GM18502 (cell line): ENCODE results near the gene GRM2.
"Not testable (repeated sequence)": the region's sequence is repeated elsewhere in the genome, so short reads cannot be mapped to it uniquely, and the experiment has no call there.

ENCODE experiments used
- ATAC-seq: cut with Tn5 transposase; IDR thresholded peaks from one replicate; pipeline ENCODE4 v1.9.1; 2021; ENCODE audit warnings: mild to moderate bottlenecking; ENCODE audit not compliant: unreplicated experiment, poor library complexity

GRM2 gene

DNA sequence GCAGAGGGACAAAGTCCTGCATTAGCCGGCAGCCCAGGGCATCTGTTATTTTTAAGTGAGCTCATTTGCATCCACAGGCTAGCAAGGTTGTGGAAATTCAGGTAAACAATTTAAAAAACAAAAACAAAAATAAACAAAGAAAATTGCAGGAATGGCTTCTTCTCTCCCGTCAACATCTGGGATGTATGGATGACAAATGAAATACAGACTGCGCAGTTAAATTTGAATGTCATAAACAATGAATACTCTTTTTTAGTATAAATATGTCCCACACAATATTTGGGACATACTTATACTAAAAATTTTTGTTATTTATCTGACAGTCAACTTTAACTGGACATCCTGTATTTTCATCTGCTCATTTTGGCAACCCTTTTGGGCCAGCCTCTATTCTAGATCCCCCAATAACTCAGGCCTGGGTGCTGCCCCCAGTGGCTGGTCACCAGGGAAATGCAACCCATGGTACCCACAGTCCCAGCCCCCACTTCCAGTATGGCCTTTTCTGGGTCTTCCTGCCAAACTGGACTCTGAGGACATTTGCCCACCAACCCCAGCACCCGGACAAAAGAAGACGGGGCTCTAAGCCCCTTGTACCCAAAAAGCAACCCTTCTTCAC lies 12.7 kb downstream of the GRM2 start:
- no peak for ATAC-seq

DNA sequence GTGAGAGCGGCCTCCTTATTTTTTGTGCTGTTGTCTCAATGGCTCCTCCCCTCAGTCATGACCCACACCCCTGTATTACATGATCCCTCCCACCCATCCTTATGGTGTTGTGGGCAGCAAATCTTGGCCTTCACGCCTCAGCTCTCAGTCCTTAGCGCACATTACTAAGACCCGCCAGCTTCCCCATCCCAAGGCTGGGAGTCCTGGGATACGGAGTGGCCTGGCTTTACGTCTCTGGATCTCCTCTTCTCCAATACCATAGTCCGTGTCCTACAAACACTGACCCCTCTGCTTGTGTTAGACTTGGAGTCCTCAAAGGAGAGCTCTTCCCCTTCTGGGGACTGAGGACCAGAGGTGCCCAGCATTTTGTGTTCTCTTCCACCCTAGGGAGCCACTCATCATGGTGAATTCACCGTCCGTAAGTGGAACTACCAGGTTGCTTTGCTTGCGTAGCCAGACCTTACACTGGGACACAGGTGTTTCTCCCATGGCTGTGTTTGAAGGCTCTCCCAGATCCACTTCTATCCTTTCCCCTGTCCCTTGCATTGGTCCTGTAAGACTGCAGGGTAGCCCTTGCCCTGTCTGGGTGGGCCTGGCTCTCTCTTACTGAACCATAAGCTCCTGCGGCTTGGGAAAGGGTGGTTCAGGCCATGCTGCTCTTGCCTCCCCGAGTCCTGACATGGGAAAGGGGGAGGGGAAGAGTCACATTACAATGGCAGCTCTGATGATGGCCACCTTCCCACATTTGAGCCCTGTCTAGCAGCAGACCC lies 13.6 kb downstream of the GRM2 start:
- no peak for ATAC-seq

- no peak for ATAC-seq
Measured at GRCh38 chr3:51721062-51721745, 14.3 kb downstream of the GRM2 start.

DNA sequence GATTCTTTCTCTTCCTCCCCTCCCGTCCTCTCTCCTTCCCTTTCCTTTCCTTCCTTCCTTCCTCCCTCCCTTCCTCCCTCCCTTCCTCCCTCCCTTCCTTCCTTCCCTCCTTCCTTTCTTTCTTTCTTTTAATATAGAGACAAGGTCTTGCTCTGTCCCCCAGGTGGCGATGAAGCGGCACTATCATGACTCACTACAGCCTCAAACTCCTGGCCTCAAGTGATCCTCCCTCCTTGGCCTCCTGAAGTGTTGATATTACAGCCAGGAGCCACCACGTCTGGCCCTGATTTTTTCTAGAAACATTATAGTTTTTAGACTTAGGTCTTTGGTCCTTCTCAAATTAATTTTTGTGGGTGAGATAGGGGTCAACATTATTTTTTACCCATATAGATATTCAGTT lies 15.5 kb downstream of the GRM2 start:
- ATAC-seq: no peak

DNA sequence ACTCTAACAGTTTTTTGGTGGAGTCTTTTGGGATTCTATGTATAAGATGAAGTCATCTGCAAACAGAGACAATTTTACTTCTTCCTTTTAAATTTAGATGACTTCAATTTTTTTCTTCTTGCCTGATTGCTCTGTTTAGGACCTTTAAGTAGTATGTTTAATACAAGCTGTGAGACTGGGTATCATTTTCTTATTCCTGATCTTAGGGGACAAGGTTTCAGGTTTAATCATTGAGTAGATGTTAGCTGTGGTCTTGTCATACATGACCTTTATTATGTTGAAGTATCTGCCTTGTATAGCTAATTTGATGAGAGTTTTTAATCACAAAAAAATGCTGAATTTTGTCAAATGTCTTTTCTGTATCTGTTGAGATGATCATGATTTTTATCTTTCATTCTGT lies 20.6 kb downstream of the GRM2 start:
- ATAC-seq: no peak

DNA sequence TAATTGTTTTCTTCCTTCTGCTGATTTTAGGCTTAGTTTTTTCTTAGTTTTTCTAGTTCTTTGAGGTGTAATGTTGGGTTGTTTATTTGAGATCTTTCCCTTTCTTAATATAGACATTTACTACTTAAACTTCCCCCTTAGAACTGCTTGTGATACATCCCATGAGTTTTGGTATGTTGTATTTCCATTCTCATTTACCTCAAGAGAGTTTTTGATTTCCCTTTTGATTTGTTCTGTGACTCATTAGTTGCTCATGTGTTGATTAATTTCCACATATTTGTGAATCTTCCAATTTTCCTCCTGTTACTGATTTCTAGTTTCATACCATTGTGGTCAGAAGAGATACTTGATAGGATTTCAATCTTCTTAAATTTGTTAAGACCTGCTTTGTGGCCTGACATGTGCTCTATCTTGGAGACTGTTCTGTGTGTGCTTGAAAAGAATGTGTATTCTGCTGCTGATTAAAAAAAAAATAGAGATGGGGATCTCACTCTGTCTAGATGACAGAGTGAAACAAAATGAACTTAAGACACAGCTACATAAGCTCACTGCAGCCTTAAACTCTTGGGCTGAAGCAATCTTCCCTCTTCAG lies 22.3 kb downstream of the GRM2 start:
- ATAC-seq: no peak

DNA sequence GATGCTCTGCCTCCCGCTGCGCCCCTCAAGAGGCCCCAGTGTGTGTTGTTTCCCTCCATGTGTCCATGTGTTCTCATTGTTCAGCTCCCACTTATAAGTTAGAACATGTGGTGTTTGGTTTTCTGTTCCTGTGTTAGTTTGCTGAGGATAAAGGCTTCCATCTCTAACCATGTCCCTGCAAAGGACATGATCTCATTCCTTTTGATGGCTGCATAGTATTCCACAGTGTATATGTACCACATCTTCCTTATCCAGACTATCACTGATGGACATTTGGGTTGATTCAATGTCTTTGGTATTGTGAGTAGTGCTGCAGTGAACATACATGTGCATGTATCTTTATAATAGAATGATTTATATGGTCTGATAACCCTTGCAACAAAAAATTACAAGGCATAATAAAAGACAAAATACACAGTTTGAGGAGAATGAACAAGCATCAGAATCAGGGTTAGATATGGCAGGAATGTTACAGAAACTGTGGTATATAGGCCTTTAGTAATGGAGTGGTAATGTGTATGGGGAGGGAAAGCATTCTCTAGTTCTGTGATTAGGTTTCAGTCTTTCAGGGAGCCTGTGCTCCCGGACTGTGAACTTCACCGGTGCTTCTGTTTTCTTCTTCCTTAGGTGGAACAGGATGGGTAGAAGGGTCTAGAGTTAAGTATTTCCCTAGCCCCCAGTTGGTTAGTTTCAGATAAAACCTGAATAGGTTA lies 27.1 kb downstream of the GRM2 start:
- no peak for ATAC-seq

- no peak for ATAC-seq
Measured at GRCh38 chr3:51734572-51734907, 27.7 kb downstream of the GRM2 start.

- no peak for ATAC-seq
Measured at GRCh38 chr3:51735039-51735438, 28.2 kb downstream of the GRM2 start.

- no peak for ATAC-seq
Measured at GRCh38 chr3:51735950-51736349, 29.1 kb downstream of the GRM2 start.

- no peak for ATAC-seq
Measured at GRCh38 chr3:51739110-51739509, 32.2 kb downstream of the GRM2 start.

DNA sequence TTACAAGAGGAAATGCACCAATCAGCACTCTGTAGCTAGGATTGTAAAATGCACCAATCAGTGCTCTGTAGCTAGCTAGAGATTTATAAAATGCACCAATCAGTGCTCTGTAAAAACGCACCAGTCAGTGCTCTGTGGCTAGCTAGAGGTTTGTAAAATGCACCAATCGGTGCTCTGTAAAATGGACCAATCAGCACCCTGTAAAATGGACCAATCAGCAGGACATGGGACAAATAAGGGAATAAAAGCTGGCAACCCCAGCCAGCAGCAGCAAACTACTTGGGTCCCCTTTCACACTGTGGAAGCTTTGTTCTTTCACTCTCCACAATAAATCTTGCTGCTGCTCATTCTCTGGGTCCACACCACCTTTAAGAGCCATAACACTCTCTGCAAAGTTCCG lies 35.5 kb downstream of the GRM2 start:
- ATAC-seq: not testable (repeated sequence)

DNA sequence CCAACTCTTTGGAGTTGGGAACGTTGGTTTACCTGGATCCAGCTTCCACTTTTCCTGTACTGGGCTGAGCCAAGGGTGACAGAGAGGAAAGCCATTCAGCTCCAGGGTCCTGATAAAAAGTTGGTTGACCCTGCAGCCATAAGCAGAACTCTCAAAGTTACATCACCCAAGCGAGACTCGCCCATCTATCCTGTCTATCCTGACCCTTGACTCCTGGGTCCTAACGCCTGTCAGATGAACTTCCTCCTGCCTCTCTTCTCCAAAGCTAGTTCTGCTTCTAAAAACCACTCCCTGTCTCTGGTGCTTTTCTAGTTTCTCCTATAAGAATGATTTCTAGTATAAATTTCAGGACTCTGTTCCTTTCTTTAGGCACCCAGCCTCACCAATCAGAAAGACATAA lies 36.1 kb downstream of the GRM2 start:
- ATAC-seq: not testable (repeated sequence)

- no peak for ATAC-seq
Measured at GRCh38 chr3:51747840-51748239, 41.0 kb downstream of the GRM2 start.

DNA sequence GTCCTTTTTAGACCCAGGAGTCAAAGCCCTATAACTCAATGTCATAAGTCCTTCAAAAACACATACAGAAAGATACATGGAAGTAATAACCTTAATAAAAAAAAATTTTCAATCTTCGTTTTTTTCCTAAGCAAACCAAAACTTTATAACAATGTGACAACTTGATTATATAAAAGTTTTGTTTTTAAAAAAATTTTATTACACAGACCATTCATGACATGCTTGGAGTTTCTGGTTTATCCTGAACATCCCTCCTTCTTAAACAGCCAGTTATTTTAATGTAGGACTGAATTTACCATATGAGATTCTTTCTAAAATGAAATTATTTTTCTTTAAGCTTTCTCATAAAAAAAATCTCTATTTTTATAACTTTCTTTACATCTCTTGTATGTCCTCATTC lies 41.5 kb downstream of the GRM2 start:
- ATAC-seq: no peak

GRCh38 chr3:51750878-51751277 lies 44.0 kb downstream of the GRM2 start:
- no peak for ATAC-seq

GRCh38 chr3:51751287-51751686 lies 44.4 kb downstream of the GRM2 start:
- ATAC-seq: peak; percentile 58

DNA sequence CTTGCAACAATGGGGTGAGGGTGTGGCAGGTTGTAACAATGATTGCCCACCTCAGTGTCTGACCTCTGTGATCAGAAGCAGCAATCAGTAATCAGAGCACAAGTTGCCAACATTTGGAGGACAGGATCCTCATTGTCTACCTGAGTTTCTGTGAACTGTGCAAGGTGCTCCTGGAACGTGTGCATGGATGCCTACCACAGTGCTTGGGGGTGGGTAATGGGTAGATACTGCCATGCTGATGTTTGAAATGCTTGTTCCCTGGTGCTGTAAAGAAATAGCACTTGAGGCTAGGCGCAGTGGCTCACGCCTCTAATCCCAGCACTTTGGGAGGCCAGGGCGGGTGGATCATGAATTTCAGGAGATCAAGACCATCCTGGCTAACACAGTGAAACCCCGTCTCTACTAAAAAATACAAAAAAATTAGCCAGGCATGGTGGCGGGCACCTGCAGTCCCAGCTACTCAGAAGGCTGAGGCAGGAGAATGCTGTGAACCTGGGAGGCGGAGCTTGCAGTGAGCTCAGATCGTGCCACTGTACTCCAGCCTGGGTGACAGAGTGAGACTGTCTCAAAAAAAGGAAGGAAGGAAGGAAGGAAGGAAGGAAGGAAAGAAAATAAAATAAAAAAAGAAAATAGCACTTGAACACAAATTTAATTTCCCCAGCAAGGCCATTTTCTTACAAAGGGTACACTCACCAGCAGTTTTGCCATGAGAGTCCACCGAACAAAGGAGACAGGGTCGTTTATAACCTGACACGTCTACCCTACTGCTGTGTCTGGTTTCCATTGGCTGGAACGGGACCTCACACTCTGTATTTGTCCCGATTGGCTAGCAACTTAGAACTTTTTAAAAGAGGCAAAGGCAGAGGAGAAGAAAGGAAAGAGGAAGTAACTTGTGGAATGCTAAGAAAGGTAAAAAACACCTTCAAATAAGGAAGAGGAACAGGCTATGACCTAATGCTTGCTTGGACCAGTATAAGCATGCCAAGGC lies 47.2 kb downstream of the GRM2 start:
- ATAC-seq: not testable (repeated sequence)

DNA sequence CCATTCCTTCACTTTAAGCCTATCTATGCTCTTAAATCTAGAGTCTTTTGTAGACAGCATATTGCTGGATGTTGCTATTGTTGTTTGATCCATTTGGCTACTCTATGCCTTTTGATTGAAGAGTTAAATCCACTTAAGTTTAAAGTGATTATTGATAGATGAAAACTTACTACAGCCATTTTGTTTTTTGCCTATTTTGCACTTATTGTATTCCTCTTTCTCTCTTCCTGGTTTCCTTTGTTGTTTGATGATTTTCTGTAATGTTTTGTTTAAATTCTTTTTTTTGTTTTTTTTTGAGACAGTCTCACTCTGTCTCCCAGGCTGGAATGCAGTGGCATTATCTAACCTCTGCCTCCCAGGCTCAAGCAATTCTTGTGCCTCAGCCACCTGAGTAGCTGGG lies 52.3 kb downstream of the GRM2 start:
- ATAC-seq: no peak
